ENCODE results near the gene SLFN14.

SLFN14 gene

DNA sequence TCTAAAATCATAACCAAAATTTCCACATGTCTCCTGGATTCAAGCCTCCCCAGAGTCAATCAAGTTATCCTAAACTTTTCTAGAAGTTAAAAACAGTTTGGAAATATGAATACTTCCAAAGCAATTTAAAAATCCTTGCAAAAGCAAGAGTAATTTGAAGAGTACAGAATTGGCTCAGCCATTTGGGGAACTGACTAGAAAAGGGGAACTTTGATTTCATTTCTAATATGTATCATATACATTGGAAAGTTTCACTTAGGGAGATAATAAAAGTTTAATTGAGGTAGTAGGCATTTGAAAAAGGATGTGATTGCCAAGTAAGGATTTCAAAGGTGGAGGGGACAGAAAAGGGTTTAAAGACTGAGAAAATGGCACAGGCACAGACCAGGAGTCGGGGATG, 14.1 kb downstream of the SLFN14 start:
- TF ChIP-seq CTCF (IDR thresholded peaks at IDR 0.05; ENCODE audit: insufficient read depth, missing control alignments) = no peak
- FAIRE-seq = no peak
- no peak for DNase-seq (ENCODE audit: insufficient read length, low spot score)

- FAIRE-seq = no peak
Observed at GRCh38 chr17:35545150-35545549, 15.5 kb downstream of the SLFN14 start.

GRCh38 chr17:35543856-35544255, 16.8 kb downstream of the SLFN14 start:
- no peak for TF ChIP-seq CTCF (IDR thresholded peaks at IDR 0.05; ENCODE audit: insufficient read depth, missing control alignments)
- no peak for FAIRE-seq
- DNase-seq (ENCODE audit: insufficient read length, low spot score) = no peak

More at GRCh38 chr17:35545150-35545549, 15.5 kb downstream of the SLFN14 start:
- TF ChIP-seq CTCF (IDR thresholded peaks at IDR 0.05; ENCODE audit: insufficient read depth, missing control alignments) = no peak
- DNase-seq (ENCODE audit: insufficient read length, low spot score) = no peak

GRCh38 chr17:35542990-35543389, 17.6 kb downstream of the SLFN14 start:
- no peak for TF ChIP-seq CTCF (IDR thresholded peaks at IDR 0.05; ENCODE audit: insufficient read depth, missing control alignments)
- no peak for DNase-seq (ENCODE audit: insufficient read length, low spot score)
- no peak for FAIRE-seq

DNA sequence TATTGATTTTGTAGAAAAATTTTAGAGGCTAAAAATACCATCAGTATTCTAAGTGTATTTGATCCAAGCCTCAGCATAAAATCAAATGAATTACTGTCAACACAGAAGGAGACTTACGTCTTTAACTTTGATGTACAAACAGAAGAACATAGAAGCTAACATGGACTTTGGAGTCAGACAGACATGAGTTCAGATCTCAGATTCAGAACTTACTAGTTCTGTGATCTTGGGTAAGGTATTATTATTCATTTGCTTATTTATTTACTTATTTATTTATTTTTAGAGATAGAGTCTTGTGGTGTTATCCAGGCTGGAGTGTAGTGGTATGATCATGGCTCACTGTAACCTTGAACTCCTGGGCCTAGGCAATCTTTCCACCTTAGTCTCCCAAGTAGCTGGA, 19.2 kb downstream of the SLFN14 start:
- FAIRE-seq (no peak), DNase-seq (ENCODE audit: insufficient read length, low spot score) (no peak)
- no peak for TF ChIP-seq CTCF (IDR thresholded peaks at IDR 0.05; ENCODE audit: insufficient read depth, missing control alignments)

- no peak for DNase-seq (ENCODE audit: insufficient read length, low spot score)
- no peak for TF ChIP-seq CTCF (IDR thresholded peaks at IDR 0.05; ENCODE audit: insufficient read depth, missing control alignments)
- no peak for FAIRE-seq
Observed at GRCh38 chr17:35540589-35541404, 19.8 kb downstream of the SLFN14 start.

DNA sequence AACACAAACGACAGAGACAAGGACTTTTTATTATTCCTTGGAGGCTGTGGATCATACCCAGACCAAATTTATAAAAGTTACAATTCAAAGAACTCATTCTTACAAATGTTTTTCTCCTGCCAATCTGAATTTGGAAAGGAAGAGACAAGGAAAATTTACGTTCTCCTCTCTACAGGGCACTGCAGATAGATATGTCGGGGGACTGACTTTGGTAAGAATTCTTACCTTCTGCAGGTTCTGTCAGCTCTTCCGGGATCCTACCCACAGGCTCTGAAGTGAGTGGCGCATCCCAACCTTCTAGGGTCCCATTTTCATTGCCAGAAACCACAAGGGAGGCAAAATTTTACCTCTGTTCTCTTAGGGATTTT, 21.0 kb downstream of the SLFN14 start:
- FAIRE-seq = no peak
- DNase-seq (ENCODE audit: insufficient read length, low spot score) = no peak
- no peak for TF ChIP-seq CTCF (IDR thresholded peaks at IDR 0.05; ENCODE audit: insufficient read depth, missing control alignments)
